SK-N-SH (cell line): ENCODE data around the gene UGT1A1.

Experiments used
- CTCF ChIP-seq: fragments of 200-600 bp; sonication (generic); IDR thresholded peaks from 2 replicates; pipeline ENCODE4 v1.6.1; 2017; ENCODE audit warnings: antibody characterized with exemption, mild to moderate bottlenecking, moderate library complexity
- EZH2phosphoT487 ChIP-seq: fragments of 200-600 bp; sonication (generic); IDR thresholded peaks from 2 replicates; pipeline ENCODE4 v1.6.1; 2017; ENCODE audit warnings: low read depth, mixed run types, mild to moderate bottlenecking, antibody characterized with exemption, moderate library complexity, borderline replicate concordance
- JUND ChIP-seq: IDR thresholded peaks from 2 replicates; pipeline ENCODE4 v1.4.0; 2012
- MXI1 ChIP-seq: IDR thresholded peaks from 2 replicates; pipeline ENCODE4 v1.6.1; 2012; ENCODE audit warnings: mild to moderate bottlenecking, low read depth, low read length, improper control_type of control experiment
- POLR2AphosphoS5 ChIP-seq: IDR thresholded peaks from 2 replicates; pipeline ENCODE4 v1.6.1; 2012; ENCODE audit warnings: low read depth, low read length
- RXRA ChIP-seq: IDR thresholded peaks from 2 replicates; pipeline ENCODE4 v1.4.0; 2012; ENCODE audit warnings: low read depth, mild to moderate bottlenecking, borderline replicate concordance
- TAF1 ChIP-seq: IDR thresholded peaks from 2 replicates; pipeline ENCODE4 v1.6.1; 2012; ENCODE audit warnings: low read depth, mild to moderate bottlenecking, low read length, moderate library complexity, borderline replicate concordance

- TF ChIP-seq CTCF, result no peak
- TF ChIP-seq RXRA, result no peak
- TF ChIP-seq MXI1, result no peak
- no peak for TF ChIP-seq TAF1
- TF ChIP-seq JUND, result no peak
- no peak for TF ChIP-seq EZH2phosphoT487
- TF ChIP-seq POLR2AphosphoS5, result no peak
Observed at GRCh38 chr2:233745073-233745755, 14.9 kb upstream of the UGT1A1 start.
